Neural cell (in vitro differentiated cells): ENCODE results near the gene HEY2. TPM values are rescaled to one million over a fixed set of nuclear protein-coding genes. Genes with fewer than 3 reads are reported as not detected.

Experiments
- H2AFZ ChIP-seq: fragments of 200-600, 300-800 bp; sonication (generic), shearing (Covaris generic); 2 replicates; pipeline ENCODE4 v1.6.0; 2014; ENCODE audit warnings: low read depth, mild to moderate bottlenecking, antibody characterized with exemption, low read length, moderate library complexity
- H3F3A ChIP-seq: fragments of 200-600 bp; shearing (Covaris generic); 2 replicates; pipeline ENCODE4 v1.6.1; 2016; ENCODE audit warnings: mild to moderate bottlenecking, moderate library complexity, mixed read lengths, antibody characterized with exemption, low read length; ENCODE audit not compliant: insufficient read depth, poor library complexity, severe bottlenecking
- H3K27ac ChIP-seq: fragments of 200-600, 300-800 bp; sonication (generic), shearing (Covaris generic); 2 replicates; pipeline ENCODE4 v1.5.1; 2014; ENCODE audit warnings: mild to moderate bottlenecking, low read length, moderate library complexity
- H3K27me3 ChIP-seq: fragments of 300-800, 200-600 bp; sonication (generic), shearing (Covaris generic); 2 replicates; pipeline ENCODE4 v1.6.0; 2014; ENCODE audit warnings: mild to moderate bottlenecking, low read depth, low read length, moderate library complexity; ENCODE audit not compliant: insufficient read depth
- H3K36me3 ChIP-seq: fragments of 300-800, 200-600 bp; sonication (generic), shearing (Covaris generic); 2 replicates; pipeline ENCODE4 v1.5.1; 2014; ENCODE audit warnings: mild to moderate bottlenecking, antibody characterized with exemption, low read length, moderate library complexity; ENCODE audit not compliant: insufficient read depth
- H3K4me2 ChIP-seq: fragments of 300-800, 200-600 bp; sonication (generic), shearing (Covaris generic); 2 replicates; pipeline ENCODE4 v1.6.0; 2014; ENCODE audit warnings: mild to moderate bottlenecking, low read length
- H3K4me3 ChIP-seq: fragments of 300-800, 200-600 bp; sonication (generic), shearing (Covaris generic); 2 replicates; pipeline ENCODE4 v1.5.1; 2014; ENCODE audit warnings: mild to moderate bottlenecking, low read length, moderate library complexity
- H3K79me2 ChIP-seq: fragments of 200-600 bp; shearing (Covaris generic); replicated peaks from 2 replicates; pipeline ENCODE4 v1.6.0; 2014; ENCODE audit warnings: mild to moderate bottlenecking, low read length, moderate library complexity; ENCODE audit not compliant: insufficient read depth
- H3K9ac ChIP-seq: fragments of 300-800, 200-600 bp; sonication (generic), shearing (Covaris generic); 2 replicates; pipeline ENCODE4 v1.6.1; 2016; ENCODE audit warnings: mild to moderate bottlenecking, low read length, mixed read lengths
- H3K9me2 ChIP-seq: fragments of 200-600 bp; shearing (Covaris generic); 2 replicates; pipeline ENCODE4 v1.6.1; 2016; ENCODE audit warnings: mild to moderate bottlenecking, low read length, mixed read lengths; ENCODE audit not compliant: insufficient read depth
- H3K9me3 ChIP-seq: fragments of 200-600, 300-800 bp; sonication (generic), shearing (Covaris generic); 2 replicates; pipeline ENCODE4 v1.6.1; 2016; ENCODE audit warnings: mild to moderate bottlenecking, mixed run types, low read length, moderate library complexity, mixed read lengths
- H4K20me1 ChIP-seq: fragments of 200-600 bp; shearing (Covaris generic); 2 replicates; pipeline ENCODE4 v1.6.1; 2016; ENCODE audit warnings: mild to moderate bottlenecking, mixed run types; ENCODE audit not compliant: insufficient read depth
- CTCF ChIP-seq: fragments of 450-650 bp; IDR thresholded peaks from 2 replicates; pipeline ENCODE4 v1.5.1; 2014; ENCODE audit warnings: antibody characterized with exemption, mild to moderate bottlenecking, moderate library complexity; ENCODE audit not compliant: poor library complexity, severe bottlenecking
- EP300 ChIP-seq: fragments of 450-650 bp; conservative IDR thresholded peaks from 2 replicates; pipeline ENCODE4 v1.6.1; 2014; ENCODE audit warnings: antibody characterized with exemption, mild to moderate bottlenecking, moderate library complexity; ENCODE audit not compliant: poor library complexity, severe bottlenecking
- EZH2 ChIP-seq: fragments of 200-600, 300-800 bp; shearing (Covaris generic), sonication (generic); IDR thresholded peaks from 2 replicates; pipeline ENCODE4 v1.6.1; 2014; ENCODE audit warnings: antibody characterized with exemption, low read length, borderline replicate concordance, mild to moderate bottlenecking; ENCODE audit not compliant: insufficient read depth, poor library complexity, severe bottlenecking
- MXI1 ChIP-seq: fragments of 450-650 bp; conservative IDR thresholded peaks from 2 replicates; pipeline ENCODE4 v1.6.1; 2014; ENCODE audit warnings: antibody characterized with exemption, mild to moderate bottlenecking; ENCODE audit not compliant: poor library complexity, severe bottlenecking
- POLR2AphosphoS5 ChIP-seq: IDR thresholded peaks from 2 replicates; pipeline ENCODE4 v1.6.1; 2012
- RAD21 ChIP-seq: fragments of 450-650 bp; conservative IDR thresholded peaks from 2 replicates; pipeline ENCODE4 v1.6.1; 2014; ENCODE audit warnings: antibody characterized with exemption, mild to moderate bottlenecking, moderate library complexity
- REST ChIP-seq: IDR thresholded peaks from 2 replicates; pipeline ENCODE4 v1.6.1; 2012; ENCODE audit warnings: borderline replicate concordance
- SMC3 ChIP-seq: fragments of 450-650 bp; conservative IDR thresholded peaks from 2 replicates; pipeline ENCODE4 v1.6.1; 2014; ENCODE audit warnings: antibody characterized with exemption, mild to moderate bottlenecking, moderate library complexity; ENCODE audit not compliant: poor library complexity
- TAF1 ChIP-seq: IDR thresholded peaks from 2 replicates; pipeline ENCODE4 v1.6.1; 2012; ENCODE audit warnings: low read depth
- polyA plus RNA-seq: library from polyadenylated mRNA; depleted of rRNA; stranded (reverse); fragments of >200 nt; gene quantifications from 2 replicates; pipeline ENCODE4 v1.2.3, GENCODE V29; 2014

Gene HEY2
- polyA plus RNA-seq, 1 donor from 2014 or later, result 0.20 TPM

- H3K4me2 ChIP-seq, result no peak overlapping the region
- H3K9me3 ChIP-seq, result no peaks in the 10 kb centered on the region
- no peak overlapping the region for H3K9ac ChIP-seq
- no peak overlapping the region for H2AFZ ChIP-seq
- no peak overlapping the region for H3K4me3 ChIP-seq
- H3K27ac ChIP-seq, result no peak overlapping the region
- no peaks in the 10 kb centered on the region for H3K36me3 ChIP-seq
- H4K20me1 ChIP-seq, result no peaks in the 10 kb centered on the region
- TF ChIP-seq POLR2AphosphoS5, result no peak
- no peak for TF ChIP-seq SMC3
- TF ChIP-seq EP300, result no peak
- no peak for TF ChIP-seq MXI1
- no peak for TF ChIP-seq REST
- TF ChIP-seq TAF1, result no peak
- no peaks in the 10 kb centered on the region for H3F3A ChIP-seq
- no peaks in the 10 kb centered on the region for H3K9me2 ChIP-seq
- H3K79me2 ChIP-seq, result peaks cover 19% of the 10 kb centered on the region
- no peaks in the 10 kb centered on the region for H3K27me3 ChIP-seq
These were observed 45.1 kb downstream of the HEY2 start for GRCh38 chr6:125794342-125795137.

- no peak overlapping the region for H3K9ac ChIP-seq
- H3K79me2 ChIP-seq, result peaks cover 19% of the 10 kb centered on the region
- H4K20me1 ChIP-seq, result no peaks in the 10 kb centered on the region
- no peaks in the 10 kb centered on the region for H3K36me3 ChIP-seq
- H3K4me2 ChIP-seq, result no peak overlapping the region
- H3K9me3 ChIP-seq, result no peaks in the 10 kb centered on the region
- TF ChIP-seq CTCF (no peak), TAF1 (no peak), EP300 (no peak), SMC3 (no peak), EZH2 (no peak), RAD21 (no peak), REST (no peak), MXI1 (no peak), POLR2AphosphoS5 (no peak)
- no peaks in the 10 kb centered on the region for H3F3A ChIP-seq
- H3K9me2 ChIP-seq, result no peaks in the 10 kb centered on the region
- H3K4me3 ChIP-seq, result no peak overlapping the region
- H2AFZ ChIP-seq, result no peak overlapping the region
- H3K27me3 ChIP-seq, result no peaks in the 10 kb centered on the region
- H3K27ac ChIP-seq, result no peak overlapping the region
These were observed 45.9 kb downstream of the HEY2 start for GRCh38 chr6:125795301-125795700.
